Mammary epithelial cell (primary cell): Measurements from ENCODE around the gene MICAL3.

Experiments
- CTCF ChIP-seq, 2 donors: IDR thresholded peaks in 1 of 2; conservative IDR thresholded peaks in 1 of 2; 2 replicates each; pipeline ENCODE4 v1.5.1; 2011 to 2012; ENCODE audit warnings: inconsistent platforms in 2 of 2, low read length in 2 of 2, mild to moderate bottlenecking in 2 of 2, control low read depth in 1 of 2, low read depth in 1 of 2; ENCODE audit not compliant: insufficient read depth in 1 of 2; ENCODE audit errors: extremely low read depth in 1 of 2
- EZH2 ChIP-seq: IDR thresholded peaks from 2 replicates; pipeline ENCODE4 v1.6.1; 2012; ENCODE audit warnings: low read length, inconsistent platforms, borderline replicate concordance

DNA sequence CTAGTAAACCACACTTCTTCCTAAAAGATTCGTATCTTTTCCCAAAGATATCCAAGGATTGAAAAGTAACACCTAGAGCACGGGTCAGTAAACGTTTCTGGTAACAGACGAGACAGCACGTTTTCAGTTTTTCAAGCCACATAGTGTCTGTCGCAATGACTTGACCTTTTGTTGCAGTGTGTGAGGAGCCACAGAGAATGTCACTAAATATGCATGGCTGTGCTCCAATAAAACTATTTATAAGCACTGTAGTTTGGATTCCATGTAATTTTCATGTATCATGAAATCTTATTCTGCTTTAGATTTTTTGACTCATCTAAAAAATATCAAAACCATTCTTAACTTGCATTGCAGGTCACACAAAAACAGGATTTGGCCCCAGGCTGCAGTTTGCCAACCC lies 18.3 kb upstream of the MICAL3 start:
- TF ChIP-seq CTCF (conservative IDR thresholded peaks at IDR 0.05 in 1 of 2, IDR thresholded peaks at IDR 0.05 in 1 of 2; ENCODE audit: extremely low read depth in 1 of 2, insufficient read depth in 1 of 2, low read depth in 1 of 2, low read length in 2 of 2): no peak
- TF ChIP-seq EZH2: no peak
